RWPE1 (cell line): Measurements from ENCODE around the gene NLGN1.

ENCODE experiments used
- CTCF ChIA-PET: fragments of 350-600 bp; sonication (Branson Sonifier 250); formaldehyde crosslinking; extraction: SDS; loops from one replicate; lab custom pipeline; 2021; lab: Yijun Ruan, JAX
- POLR2A ChIA-PET: fragments of 400-600 bp; formaldehyde crosslinking; extraction: SDS; loops from one replicate; lab custom pipeline; 2020; ENCODE audit warnings: antibody characterized with exemption; ENCODE audit not compliant: low non-redundant PET; lab: Yijun Ruan, JAX
- DNase-seq: peaks from one replicate; pipeline ENCODE4 v3.0.0; 2012; ENCODE audit warnings: low spot score
- H3K27ac ChIP-seq: fragments of 450-650 bp; 2 replicates; pipeline ENCODE4 v1.5.1; 2017
- CTCF ChIP-seq: fragments of 450-650 bp; conservative IDR thresholded peaks from 2 replicates; pipeline ENCODE4 v1.5.1; 2017; ENCODE audit warnings: low read depth, mild to moderate bottlenecking

NLGN1 gene

DNA sequence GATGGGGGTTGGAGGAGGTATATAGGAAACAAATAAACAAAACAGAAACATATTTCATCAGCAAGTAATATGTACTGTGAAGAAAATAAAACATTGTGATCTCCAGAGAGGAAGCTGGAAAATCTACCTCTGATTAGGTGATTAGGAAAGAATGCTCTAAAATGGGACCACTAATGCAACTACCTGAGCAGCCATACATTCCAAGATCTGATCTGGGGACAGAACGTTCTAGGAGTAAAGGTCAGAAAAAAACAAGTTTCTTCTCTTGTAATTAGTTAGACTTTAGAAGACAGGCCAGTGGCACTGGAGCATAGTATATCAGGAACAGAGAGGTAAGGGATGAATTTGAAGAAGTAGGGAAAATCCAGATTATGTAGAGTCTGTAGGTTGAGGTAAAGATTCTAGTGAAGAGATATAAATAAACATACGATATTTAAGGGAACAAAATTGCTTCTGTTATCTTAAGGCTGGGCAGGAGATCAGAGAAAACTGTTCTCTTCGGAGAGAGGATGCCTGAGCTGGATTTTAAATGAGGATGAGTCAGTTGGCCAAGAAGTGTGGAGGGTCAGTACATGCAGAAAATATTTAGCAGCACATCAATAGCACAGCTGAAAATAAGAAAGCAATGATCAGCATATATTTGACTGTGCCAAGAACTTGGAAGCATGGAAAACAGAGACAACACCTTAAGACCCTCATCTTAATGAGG, 429.5 kb downstream of the NLGN1 start:
- no peak for TF ChIP-seq CTCF

GRCh38 chr3:173838644-173839043, 441.1 kb downstream of the NLGN1 start:
- no peak for DNase-seq
- CTCF ChIA-PET: no interaction called here
- TF ChIP-seq CTCF: no peak
- H3K27ac ChIP-seq: no peak overlapping the region
- POLR2A ChIA-PET: no interaction called here

More for the DNA sequence above, 429.5 kb downstream of the NLGN1 start:
- DNase-seq: no peak
- no peak overlapping the region for H3K27ac ChIP-seq
- POLR2A ChIA-PET: no interaction called here
- CTCF ChIA-PET: interaction anchor here (0.6 to 0.7 kb wide), 2 partner anchors 43 to 622 kb away, joined by 3 to 4 read pairs; no protein-coding TSS in a partner anchor

DNA sequence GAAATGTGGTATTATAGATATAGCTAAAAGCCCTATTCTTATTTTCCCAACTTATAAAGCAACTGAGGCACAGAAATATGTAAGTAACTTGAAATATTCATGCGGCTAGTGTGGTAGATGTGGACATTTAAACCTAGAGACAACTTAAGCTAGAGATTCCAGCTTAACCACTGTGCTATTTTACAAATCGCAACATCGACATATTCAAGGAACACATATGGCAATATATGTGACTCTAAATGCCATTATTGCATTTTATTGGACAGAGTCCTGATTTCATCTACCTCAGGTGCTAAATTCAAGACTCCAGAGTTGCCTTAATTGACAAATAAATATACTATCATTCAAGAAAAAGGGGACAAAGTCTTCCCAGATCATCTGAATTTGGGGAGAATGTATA, 442.3 kb downstream of the NLGN1 start:
- CTCF ChIA-PET: no interaction called here
- H3K27ac ChIP-seq: no peak overlapping the region
- no peak for DNase-seq
- TF ChIP-seq CTCF: no peak
- POLR2A ChIA-PET: no interaction called here

DNA sequence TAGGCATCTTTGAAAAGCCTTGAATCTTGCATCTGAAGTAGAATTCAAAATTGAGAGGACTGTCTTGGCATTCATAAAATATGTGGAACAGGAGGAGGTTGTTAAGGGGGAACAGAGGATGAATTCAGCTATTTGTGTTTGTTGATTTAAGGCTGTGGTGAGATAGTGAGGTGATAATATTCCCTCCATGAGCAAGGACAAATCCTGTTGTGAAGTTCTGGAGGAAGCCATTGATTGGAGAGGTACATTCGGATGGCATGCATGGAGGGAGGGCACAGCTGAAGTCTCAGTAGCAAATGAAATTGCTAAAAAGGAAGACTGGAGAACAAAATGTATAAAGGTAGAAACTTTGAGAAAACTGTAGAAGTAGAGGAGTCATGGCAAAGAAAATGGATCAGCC, 443.8 kb downstream of the NLGN1 start:
- no peak overlapping the region for H3K27ac ChIP-seq
- TF ChIP-seq CTCF: no peak
- ChIA-PET CTCF (interaction anchor here (0.6 kb wide), 1 partner anchor 30 kb away, joined by 4 read pairs; no protein-coding TSS in a partner anchor), POLR2A (no interaction called here)
- no peak for DNase-seq

DNA sequence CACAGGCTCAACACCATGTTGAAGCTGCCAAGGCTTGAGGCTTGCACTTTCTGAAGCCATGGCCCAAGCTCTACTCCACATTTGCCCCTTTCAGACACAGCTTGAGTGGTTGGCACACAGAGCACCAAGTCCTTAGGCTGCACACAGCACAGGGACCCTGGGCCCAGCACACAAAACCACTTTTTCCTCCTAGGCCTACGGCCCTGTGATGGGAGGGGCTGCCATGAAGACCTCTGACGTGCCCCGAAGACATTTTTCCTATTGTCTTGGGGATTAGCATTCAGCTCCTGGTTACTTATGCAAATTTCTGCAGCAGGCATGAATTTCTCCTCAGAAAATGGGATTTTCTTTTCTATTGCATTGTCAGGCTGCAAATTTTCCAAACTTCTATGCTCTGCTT, 445.5 kb downstream of the NLGN1 start:
- TF ChIP-seq CTCF: no peak
- CTCF ChIA-PET: no interaction called here
- DNase-seq: no peak
- no peak overlapping the region for H3K27ac ChIP-seq
- POLR2A ChIA-PET: no interaction called here

- DNase-seq: no peak
Measured at GRCh38 chr3:173846584-173846983, 449.0 kb downstream of the NLGN1 start.

More at GRCh38 chr3:173846584-173846983, 449.0 kb downstream of the NLGN1 start:
- H3K27ac ChIP-seq: no peak overlapping the region
- POLR2A ChIA-PET: no interaction called here
- no peak for TF ChIP-seq CTCF
- CTCF ChIA-PET: no interaction called here
